ENCODE measurements around the gene THBS4.
"Not testable (repeated sequence)": the region's sequence is repeated elsewhere in the genome, so short reads cannot be mapped to it uniquely, and the experiment has no call there.

Gene THBS4

GRCh38 chr5:80077051-80077714 lies 42.0 kb downstream of the THBS4 start:
- DNase-seq = no peak

GRCh38 chr5:80078921-80079320 lies 43.8 kb downstream of the THBS4 start:
- no peak for DNase-seq

DNA sequence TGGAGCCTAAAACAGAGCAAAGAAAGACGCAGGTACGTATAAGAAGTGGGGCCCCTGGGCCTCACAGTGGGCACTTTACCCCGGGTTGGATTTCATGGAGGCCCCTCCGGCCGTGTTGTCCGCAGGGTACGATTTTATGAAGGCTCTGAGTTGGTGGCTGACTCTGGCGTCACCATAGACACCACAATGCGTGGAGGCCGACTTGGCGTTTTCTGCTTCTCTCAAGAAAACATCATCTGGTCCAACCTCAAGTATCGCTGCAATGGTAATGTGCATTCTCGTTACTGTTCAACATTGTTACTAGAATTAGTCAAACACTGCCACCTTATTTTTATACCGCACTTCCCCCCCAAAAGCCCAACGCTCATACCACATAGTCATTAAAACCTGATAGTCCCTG lies 47.1 kb downstream of the THBS4 start:
- no peak for DNase-seq

GRCh38 chr5:80082731-80083100 lies 47.6 kb downstream of the THBS4 start:
- DNase-seq = peak; percentile 79 to 85

- peak; percentile 69 to 73 for DNase-seq
Observed at GRCh38 chr5:80083101-80083890, 48.1 kb downstream of the THBS4 start.

- DNase-seq = no peak
Observed at GRCh38 chr5:80090884-80091166, 55.7 kb downstream of the THBS4 start.

GRCh38 chr5:80091792-80092192 lies 56.6 kb downstream of the THBS4 start:
- peak; percentile 46 to 54 for DNase-seq

DNA sequence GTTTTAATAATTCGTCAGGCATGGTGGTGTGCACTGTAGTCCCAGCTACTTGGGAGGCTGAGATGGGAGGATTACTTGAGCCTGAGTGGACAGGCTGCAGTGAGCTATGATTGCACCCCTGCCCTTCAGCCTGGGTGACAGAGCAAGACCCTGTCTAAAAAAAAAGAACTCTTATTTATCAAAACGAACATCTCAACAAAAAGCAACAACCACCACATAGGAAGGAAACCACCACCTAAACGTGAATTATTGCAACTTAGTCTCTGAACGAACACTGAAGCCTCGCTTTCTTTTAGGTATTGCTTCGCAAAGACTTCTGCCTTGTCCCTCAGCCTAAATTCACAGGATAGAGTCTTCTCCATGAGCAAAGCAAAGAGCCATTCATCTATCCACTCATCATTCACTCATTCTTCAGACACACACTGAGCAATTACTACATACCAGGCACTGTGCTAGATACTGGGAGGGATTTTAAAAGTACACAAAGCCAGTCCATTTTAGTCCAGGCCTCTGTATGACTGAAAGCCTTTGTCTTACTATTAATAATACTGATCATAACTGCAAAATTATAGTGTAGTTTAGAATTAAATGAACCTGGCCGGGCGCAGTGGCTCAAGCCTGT lies 57.4 kb downstream of the THBS4 start:
- DNase-seq = peak in 1 of 2 experiments; percentile 36

- DNase-seq = no peak
Observed at GRCh38 chr5:80093796-80094195, 58.6 kb downstream of the THBS4 start.

DNA sequence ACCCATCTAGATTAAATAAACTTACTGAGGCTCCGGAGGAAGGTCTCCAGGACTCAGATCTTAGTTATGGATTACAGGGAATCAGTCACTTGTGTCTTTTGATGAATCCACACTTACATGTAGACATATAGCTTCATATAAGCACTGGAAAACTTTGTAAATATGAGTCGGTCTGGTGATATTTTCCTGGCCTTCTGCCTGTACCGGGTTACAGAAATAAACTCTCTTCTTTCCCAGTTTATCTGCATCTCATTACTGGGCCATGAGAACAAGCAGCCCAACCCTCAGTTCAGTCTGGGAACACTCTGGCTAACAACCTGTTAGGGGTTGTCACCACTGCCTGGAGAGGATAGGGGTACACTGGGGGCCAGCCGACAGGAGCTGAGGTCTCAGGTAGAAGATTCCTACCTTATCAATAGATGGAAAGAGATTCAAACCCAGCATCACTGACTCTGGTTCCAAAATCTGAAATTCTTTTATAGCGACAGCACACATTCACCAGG lies 59.1 kb downstream of the THBS4 start:
- DNase-seq = no peak

DNA sequence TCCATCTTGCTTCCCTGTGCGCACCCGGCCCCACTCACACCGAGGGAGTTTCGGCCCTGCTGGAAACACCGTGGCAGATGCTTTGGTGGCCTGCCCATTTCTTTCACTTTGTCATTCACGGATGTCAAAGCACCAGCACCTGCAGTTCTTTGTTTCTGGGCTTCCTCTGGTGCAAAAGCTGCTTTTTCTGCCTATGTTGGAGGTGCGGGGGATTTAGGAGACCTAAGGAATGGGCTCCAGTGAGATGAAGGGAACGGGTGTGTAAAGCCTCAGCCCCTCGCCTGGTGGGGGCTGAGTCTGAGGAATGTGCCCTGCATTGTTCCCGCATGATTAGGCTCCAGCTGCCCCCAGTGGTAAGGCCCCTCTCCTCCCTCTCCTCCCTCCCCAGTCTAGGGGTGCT lies 62.3 kb downstream of the THBS4 start:
- DNase-seq = no peak

DNA sequence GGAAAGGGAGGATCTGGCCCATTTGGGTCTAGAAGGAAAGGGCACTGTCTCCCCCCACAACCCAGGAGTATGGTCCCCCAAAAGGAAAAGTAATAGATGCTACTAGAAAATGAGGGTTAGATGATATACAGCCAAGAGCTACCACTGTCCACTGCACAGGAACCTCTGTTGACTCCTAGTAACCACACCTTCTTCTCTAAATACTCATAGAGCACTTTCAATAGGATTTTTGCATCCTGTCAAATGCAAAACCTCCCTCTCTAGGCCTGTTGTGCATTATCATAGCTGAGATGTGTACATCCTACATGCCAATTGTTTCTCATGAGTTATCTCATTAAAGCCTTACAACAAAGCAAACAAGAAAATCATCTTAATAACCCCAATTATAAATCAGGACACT lies 66.8 kb downstream of the THBS4 start:
- DNase-seq = no peak

DNA sequence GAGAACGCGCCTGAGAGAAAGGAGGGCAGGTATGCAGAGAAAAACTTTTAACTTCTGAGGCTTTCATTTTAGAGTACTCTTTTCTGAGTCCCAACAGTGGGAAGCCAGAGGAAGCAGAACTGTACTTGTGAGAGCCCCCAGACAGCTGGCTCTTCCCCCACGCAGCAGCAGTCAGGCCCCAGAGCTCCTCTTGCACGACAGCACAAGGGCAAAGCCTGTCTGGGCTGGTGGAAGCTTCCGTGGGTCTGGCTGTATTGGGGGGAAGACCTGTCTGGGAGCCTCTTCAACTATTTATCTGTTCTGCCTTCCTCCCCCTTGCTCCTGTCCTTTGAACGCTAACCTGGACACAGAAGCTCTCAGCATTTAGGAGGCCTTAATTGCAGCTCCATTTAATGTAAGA lies 68.2 kb downstream of the THBS4 start:
- no peak for DNase-seq

DNA sequence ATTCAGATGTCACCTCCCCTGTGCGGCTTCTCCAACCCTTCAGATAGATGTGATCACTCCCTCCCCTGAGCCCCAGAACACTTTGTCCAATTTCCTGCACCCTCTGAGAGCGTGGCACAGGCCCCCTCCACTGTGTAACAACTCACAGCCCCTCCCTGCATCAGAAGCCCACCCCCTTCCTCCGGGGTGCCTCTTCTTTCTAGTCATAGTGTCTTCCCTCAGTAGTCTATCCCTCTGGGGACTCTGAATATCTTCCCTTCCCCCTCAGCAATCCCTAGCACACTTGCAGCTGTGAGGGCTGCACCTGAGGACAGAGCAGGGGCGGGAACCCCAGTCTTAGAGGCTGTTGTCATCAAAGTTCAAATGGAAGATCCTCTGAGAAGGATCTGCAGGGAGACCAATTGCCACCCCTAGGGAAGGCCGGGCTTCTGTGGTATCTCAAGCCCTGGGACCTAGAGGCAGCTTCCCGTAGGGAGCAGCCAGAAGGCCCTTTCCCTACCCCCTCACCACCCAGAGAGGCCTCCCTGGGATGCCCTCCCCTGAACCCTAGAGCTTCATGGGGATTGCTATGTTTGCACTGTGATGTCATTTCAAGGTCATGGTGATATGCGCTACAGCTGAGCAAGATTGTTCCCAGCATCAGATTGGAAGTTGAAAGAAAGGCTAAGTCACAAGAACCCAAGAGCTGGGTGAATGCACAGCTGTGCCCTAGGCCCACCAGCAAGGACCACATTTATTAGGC lies 70.7 kb downstream of the THBS4 start:
- DNase-seq = no peak

DNA sequence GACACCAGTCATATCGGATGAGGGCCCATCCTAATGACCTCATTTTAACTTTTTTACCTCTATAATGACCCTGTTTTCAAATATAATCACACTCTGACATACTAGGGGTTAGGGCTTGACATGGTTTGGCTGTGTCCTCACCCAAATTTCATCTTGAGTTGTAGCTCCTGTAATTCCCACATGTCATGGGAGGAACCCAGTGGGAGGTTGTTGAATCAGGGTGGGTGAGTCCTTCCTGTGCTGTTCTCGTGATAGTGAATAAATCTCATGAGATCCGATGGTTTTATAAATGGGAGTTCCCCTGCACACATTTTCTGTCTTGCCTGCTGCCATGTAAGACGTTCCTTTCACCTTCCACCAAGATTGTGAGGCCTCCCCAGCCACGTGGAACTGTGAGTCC lies 71.8 kb downstream of the THBS4 start:
- DNase-seq = no peak

DNA sequence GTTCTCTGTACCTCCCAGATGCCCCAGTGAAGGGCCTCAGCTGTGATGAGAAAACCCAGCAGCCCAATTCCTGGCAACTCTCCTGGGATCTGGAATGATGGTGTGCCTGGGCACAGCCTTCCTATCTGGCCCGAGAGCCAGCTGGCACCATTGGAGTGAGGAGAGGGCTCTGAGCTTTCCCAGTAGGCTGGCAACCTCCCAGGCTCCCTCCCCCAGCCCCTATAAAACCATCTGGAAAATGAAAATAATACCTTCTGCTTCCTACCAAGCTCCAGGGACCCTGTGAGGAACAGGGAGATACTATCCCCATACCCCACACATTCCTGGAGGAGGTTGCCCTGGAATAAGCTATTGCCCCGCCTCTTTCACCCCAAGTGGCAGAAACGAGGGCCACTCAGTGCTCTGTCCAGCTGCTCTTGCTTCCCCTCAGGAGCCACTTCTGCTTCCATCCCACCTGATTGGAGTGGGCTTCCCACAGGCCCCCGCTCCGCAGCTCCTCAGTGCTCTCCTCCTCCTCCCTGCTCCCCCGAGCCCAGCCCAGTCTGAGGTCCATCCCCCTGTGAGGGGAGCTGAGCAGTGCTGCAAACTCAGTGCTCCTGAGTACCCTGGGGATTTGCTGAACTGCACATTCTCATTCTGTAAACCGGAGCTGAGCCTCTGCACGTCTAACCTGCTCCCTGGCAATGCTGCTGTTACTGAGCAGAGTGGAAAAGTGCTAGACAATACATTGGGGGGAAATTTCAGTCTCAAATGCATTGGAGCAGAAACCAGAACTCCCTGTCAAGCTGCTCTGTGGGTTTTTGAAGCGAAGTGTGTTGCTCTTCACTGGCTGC lies 74.7 kb downstream of the THBS4 start:
- DNase-seq = no peak

DNA sequence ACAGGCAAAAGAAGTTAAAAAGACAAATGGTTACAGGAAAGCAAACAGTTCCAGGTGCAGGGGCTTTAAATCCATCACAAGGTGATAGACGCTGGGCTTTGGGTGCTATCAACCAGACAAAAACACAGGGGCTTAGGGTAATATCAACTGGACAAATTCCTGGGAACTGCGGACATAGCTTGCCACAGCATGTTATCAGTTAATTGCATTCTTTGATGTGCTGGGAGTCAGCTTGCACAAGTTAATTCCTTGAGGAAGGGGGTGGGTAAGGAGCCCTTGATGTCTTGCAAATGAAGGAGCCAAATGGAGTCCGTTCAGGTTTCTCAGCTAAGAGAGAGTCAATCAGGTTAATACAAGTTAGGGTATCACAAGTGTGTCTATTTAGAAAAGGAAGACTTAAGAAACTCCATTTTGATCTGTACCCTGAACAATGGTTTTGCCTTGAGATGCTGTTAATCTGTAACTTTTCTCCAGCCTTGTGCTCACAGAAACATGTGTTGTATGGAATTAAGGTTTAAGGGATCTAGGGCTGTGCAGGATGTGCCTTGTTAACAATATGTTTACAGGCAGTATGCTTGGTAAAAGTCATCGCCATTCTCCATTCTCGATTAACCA lies 76.3 kb downstream of the THBS4 start:
- not testable (repeated sequence) for DNase-seq

DNA sequence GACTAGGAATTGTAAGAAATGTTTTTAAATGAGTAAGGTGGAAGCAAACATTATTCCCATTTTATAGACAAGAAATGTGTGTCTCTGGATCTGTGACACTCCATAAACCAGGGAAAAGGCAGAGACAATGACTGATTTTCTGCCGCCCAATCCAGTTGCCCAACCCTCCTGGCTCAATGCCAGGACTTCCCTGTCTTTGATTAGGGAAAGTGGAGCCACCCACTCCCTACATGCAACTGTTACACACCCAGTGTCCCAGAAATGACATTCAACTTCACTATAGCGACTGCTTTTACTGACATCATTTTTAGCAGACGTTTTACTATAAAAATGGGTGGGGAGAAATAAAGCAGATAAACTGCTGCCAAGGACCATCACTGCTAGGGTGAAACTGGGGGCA lies 79.7 kb downstream of the THBS4 start:
- no peak for DNase-seq

- DNase-seq = no peak
Observed at GRCh38 chr5:80116000-80116399, 80.9 kb downstream of the THBS4 start.

DNA sequence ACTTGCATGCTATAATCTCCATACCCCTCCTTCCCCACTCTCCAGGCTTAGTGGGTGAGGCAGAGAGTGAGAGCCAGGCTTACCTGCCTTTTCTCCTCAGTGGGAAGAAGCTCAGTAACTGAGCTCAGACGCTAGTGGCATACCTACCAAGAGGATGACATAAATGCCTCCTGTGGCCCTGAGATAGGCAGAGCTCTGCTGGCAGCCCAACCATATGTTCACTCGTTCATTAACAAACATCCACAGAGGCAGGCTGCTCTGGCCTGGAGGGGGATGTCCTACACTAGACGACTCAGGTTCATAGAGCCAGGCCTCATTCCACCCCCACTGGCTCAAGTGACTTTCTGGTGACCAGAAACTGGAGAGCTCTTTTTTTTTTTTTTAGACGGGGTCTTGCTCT lies 81.3 kb downstream of the THBS4 start:
- DNase-seq = no peak

- DNase-seq = no peak
Observed at GRCh38 chr5:80117446-80117845, 82.3 kb downstream of the THBS4 start.

GRCh38 chr5:80119372-80119771 lies 84.2 kb downstream of the THBS4 start:
- DNase-seq = no peak
